Liver (tissue), 3 donors: ENCODE measurements around the gene BACH2.

Experiments
- EGR1 ChIP-seq, 2 donors: IDR thresholded peaks; 2 replicates each; pipeline ENCODE4 v1.6.1; 2016 to 2018; ENCODE audit warnings: antibody characterized with exemption in 2 of 2, low read depth in 2 of 2
- FOXA1 ChIP-seq: IDR thresholded peaks from 2 replicates; pipeline ENCODE4 v1.6.1; 2016; ENCODE audit warnings: antibody characterized with exemption
- GABPA ChIP-seq, 2 donors: IDR thresholded peaks in 1 of 2; conservative IDR thresholded peaks in 1 of 2; 2 replicates each; pipeline ENCODE4 v1.6.1; 2016; ENCODE audit warnings: antibody characterized with exemption in 2 of 2, mild to moderate bottlenecking in 1 of 2, moderate library complexity in 1 of 2
- HNF4A ChIP-seq, 2 donors: conservative IDR thresholded peaks; 2 replicates each; pipeline ENCODE4 v1.6.1; 2016; ENCODE audit warnings: antibody characterized with exemption in 2 of 2, mild to moderate bottlenecking in 2 of 2
- HNF4G ChIP-seq: IDR thresholded peaks from 2 replicates; pipeline ENCODE4 v1.6.1; 2016; ENCODE audit warnings: antibody characterized with exemption
- RAD21 ChIP-seq, 2 donors: IDR thresholded peaks; 2 replicates each; pipeline ENCODE4 v1.6.1; 2016; ENCODE audit warnings: antibody characterized with exemption in 2 of 2, mild to moderate bottlenecking in 2 of 2
- RXRA ChIP-seq, 2 donors: IDR thresholded peaks; 2 replicates each; pipeline ENCODE4 v1.6.1; 2017 to 2018; ENCODE audit warnings: antibody characterized with exemption in 2 of 2, mild to moderate bottlenecking in 1 of 2
- SP1 ChIP-seq: IDR thresholded peaks from 2 replicates; pipeline ENCODE4 v1.6.1; 2018; ENCODE audit warnings: antibody characterized with exemption, mild to moderate bottlenecking
- TAF1 ChIP-seq: conservative IDR thresholded peaks from 2 replicates; pipeline ENCODE4 v1.6.1; 2016; ENCODE audit warnings: antibody characterized with exemption, mild to moderate bottlenecking
- YY1 ChIP-seq: IDR thresholded peaks from 2 replicates; pipeline ENCODE4 v1.6.1; 2016; ENCODE audit warnings: antibody characterized with exemption, mild to moderate bottlenecking
- TF ChIP-seq, protein P1 (sequence below): fragments of 150-350 bp; IDR thresholded peaks from 2 replicates; pipeline ENCODE4 v1.5.1; 2017; ENCODE audit warnings: improper control_type of control experiment, low read depth, low read length; ENCODE audit not compliant: missing input control
- TF ChIP-seq, protein P2 (sequence below): IDR thresholded peaks from 2 replicates; pipeline ENCODE4 v1.6.1; 2016; ENCODE audit warnings: antibody characterized with exemption
- TF ChIP-seq, protein P3 (sequence below): IDR thresholded peaks from 2 replicates; pipeline ENCODE4 v1.6.1; 2016; ENCODE audit warnings: antibody characterized with exemption, mild to moderate bottlenecking
- TF ChIP-seq, protein P4 (sequence below): IDR thresholded peaks from 2 replicates; pipeline ENCODE4 v1.6.1; 2016; ENCODE audit warnings: antibody characterized with exemption
- donor health status: healthy.
- donor health status: healthy.

DNA sequence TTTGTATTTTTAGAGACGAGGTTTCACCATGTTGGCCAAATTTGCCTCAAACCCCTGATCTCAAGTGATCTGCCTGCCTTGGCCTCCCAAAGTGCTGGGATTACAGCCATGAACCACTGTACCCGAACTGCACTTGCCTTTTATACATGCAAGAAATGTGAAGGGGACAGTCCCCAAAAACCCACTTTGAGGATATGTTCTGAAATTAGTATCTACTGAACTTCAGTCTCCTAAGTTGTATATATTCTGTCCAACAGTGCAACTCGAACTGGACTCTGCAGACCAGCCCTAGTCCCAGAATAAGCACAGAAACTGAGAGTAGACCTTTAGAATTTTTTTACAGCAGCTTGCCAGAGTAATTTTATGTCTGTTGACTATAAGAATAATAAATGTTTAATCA, 28.5 kb downstream of the BACH2 start:
- TF ChIP-seq, protein P1, sequence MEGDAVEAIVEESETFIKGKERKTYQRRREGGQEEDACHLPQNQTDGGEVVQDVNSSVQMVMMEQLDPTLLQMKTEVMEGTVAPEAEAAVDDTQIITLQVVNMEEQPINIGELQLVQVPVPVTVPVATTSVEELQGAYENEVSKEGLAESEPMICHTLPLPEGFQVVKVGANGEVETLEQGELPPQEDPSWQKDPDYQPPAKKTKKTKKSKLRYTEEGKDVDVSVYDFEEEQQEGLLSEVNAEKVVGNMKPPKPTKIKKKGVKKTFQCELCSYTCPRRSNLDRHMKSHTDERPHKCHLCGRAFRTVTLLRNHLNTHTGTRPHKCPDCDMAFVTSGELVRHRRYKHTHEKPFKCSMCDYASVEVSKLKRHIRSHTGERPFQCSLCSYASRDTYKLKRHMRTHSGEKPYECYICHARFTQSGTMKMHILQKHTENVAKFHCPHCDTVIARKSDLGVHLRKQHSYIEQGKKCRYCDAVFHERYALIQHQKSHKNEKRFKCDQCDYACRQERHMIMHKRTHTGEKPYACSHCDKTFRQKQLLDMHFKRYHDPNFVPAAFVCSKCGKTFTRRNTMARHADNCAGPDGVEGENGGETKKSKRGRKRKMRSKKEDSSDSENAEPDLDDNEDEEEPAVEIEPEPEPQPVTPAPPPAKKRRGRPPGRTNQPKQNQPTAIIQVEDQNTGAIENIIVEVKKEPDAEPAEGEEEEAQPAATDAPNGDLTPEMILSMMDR = no peak
- no peak for TF ChIP-seq SP1
- TF ChIP-seq HNF4A (conservative IDR thresholded peaks at IDR 0.05) = no peak
- TF ChIP-seq RAD21 (IDR thresholded peaks at IDR 0.05) = no peak
- no peak for TF ChIP-seq GABPA (IDR thresholded peaks at IDR 0.05 in 1 of 2, conservative IDR thresholded peaks at IDR 0.05 in 1 of 2)
- TF ChIP-seq HNF4G = no peak
- TF ChIP-seq YY1 = no peak
- no peak for TF ChIP-seq EGR1 (IDR thresholded peaks at IDR 0.05; ENCODE audit: low read depth in 2 of 2)
- no peak for TF ChIP-seq RXRA (IDR thresholded peaks at IDR 0.05)
- TF ChIP-seq, protein P2, sequence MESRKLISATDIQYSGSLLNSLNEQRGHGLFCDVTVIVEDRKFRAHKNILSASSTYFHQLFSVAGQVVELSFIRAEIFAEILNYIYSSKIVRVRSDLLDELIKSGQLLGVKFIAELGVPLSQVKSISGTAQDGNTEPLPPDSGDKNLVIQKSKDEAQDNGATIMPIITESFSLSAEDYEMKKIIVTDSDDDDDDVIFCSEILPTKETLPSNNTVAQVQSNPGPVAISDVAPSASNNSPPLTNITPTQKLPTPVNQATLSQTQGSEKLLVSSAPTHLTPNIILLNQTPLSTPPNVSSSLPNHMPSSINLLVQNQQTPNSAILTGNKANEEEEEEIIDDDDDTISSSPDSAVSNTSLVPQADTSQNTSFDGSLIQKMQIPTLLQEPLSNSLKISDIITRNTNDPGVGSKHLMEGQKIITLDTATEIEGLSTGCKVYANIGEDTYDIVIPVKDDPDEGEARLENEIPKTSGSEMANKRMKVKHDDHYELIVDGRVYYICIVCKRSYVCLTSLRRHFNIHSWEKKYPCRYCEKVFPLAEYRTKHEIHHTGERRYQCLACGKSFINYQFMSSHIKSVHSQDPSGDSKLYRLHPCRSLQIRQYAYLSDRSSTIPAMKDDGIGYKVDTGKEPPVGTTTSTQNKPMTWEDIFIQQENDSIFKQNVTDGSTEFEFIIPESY = no peak
- TF ChIP-seq, protein P3, sequence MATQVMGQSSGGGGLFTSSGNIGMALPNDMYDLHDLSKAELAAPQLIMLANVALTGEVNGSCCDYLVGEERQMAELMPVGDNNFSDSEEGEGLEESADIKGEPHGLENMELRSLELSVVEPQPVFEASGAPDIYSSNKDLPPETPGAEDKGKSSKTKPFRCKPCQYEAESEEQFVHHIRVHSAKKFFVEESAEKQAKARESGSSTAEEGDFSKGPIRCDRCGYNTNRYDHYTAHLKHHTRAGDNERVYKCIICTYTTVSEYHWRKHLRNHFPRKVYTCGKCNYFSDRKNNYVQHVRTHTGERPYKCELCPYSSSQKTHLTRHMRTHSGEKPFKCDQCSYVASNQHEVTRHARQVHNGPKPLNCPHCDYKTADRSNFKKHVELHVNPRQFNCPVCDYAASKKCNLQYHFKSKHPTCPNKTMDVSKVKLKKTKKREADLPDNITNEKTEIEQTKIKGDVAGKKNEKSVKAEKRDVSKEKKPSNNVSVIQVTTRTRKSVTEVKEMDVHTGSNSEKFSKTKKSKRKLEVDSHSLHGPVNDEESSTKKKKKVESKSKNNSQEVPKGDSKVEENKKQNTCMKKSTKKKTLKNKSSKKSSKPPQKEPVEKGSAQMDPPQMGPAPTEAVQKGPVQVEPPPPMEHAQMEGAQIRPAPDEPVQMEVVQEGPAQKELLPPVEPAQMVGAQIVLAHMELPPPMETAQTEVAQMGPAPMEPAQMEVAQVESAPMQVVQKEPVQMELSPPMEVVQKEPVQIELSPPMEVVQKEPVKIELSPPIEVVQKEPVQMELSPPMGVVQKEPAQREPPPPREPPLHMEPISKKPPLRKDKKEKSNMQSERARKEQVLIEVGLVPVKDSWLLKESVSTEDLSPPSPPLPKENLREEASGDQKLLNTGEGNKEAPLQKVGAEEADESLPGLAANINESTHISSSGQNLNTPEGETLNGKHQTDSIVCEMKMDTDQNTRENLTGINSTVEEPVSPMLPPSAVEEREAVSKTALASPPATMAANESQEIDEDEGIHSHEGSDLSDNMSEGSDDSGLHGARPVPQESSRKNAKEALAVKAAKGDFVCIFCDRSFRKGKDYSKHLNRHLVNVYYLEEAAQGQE = no peak
- no peak for TF ChIP-seq TAF1
- TF ChIP-seq, protein P4, sequence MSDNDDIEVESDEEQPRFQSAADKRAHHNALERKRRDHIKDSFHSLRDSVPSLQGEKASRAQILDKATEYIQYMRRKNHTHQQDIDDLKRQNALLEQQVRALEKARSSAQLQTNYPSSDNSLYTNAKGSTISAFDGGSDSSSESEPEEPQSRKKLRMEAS = no peak
- no peak for TF ChIP-seq FOXA1
